OCI-LY3 (cell line): Measurements from ENCODE around the gene TET2.

Experiments
- H2AFZ ChIP-seq: fragments of 200-600, 300-600 bp; shearing (Covaris generic); 2 replicates; pipeline ENCODE4 v1.6.0; 2014; ENCODE audit warnings: antibody characterized with exemption, low read depth, low read length
- H3K27ac ChIP-seq: fragments of 200-600, 300-600 bp; sonication (generic); 2 replicates; pipeline ENCODE4 v1.5.1; 2014; ENCODE audit warnings: mild to moderate bottlenecking, low read length, moderate library complexity, mixed read lengths
- H3K27me3 ChIP-seq: fragments of 200-600, 300-600 bp; sonication (generic); 2 replicates; pipeline ENCODE4 v1.6.1; 2014; ENCODE audit warnings: low read depth, low read length, mixed read lengths
- H3K36me3 ChIP-seq: fragments of 200-600, 300-600 bp; sonication (generic); replicated peaks from 2 replicates; pipeline ENCODE3; 2014; ENCODE audit warnings: low read depth, low read length, mixed read lengths
- H3K4me1 ChIP-seq: fragments of 300-600, 200-600 bp; sonication (generic); 2 replicates; pipeline ENCODE4 v1.6.1; 2014; ENCODE audit warnings: low read length, mixed read lengths
- H3K4me2 ChIP-seq: fragments of 200-600, 300-600 bp; sonication (generic); 2 replicates; pipeline ENCODE4 v1.6.1; 2014; ENCODE audit warnings: low read length, mixed read lengths
- H3K4me3 ChIP-seq: fragments of 300-600, 200-600 bp; sonication (generic); 2 replicates; pipeline ENCODE4 v1.5.1; 2014; ENCODE audit warnings: antibody characterized with exemption, mild to moderate bottlenecking, low read length, moderate library complexity
- H3K79me2 ChIP-seq: fragments of 300-600, 200-600 bp; shearing (Covaris generic); 2 replicates; pipeline ENCODE4 v1.6.1; 2014; ENCODE audit warnings: mild to moderate bottlenecking, low read length, mixed read lengths
- H3K9ac ChIP-seq: fragments of 300-600, 200-600 bp; shearing (Covaris generic); 2 replicates; pipeline ENCODE4 v1.6.0; 2014; ENCODE audit warnings: mild to moderate bottlenecking, low read length, moderate library complexity
- H3K9me3 ChIP-seq: fragments of 200-600, 300-600 bp; shearing (Covaris generic); 2 replicates; pipeline ENCODE4 v1.6.1; 2014; ENCODE audit warnings: low read length, mixed read lengths; ENCODE audit not compliant: insufficient read depth
- H4K20me1 ChIP-seq: fragments of 200-600, 300-600 bp; sonication (generic); 2 replicates; pipeline ENCODE4 v1.6.1; 2016; ENCODE audit warnings: low read length, mixed read lengths; ENCODE audit not compliant: insufficient read depth
- CTCF ChIP-seq: fragments of 200-600, 300-600 bp; sonication (generic); IDR thresholded peaks from 2 replicates; pipeline ENCODE4 v1.5.1; 2014; ENCODE audit warnings: antibody characterized with exemption, low read length, low read depth
- EZH2phosphoT487 ChIP-seq: fragments of 200-600 bp; shearing (Covaris generic); IDR thresholded peaks from 2 replicates; pipeline ENCODE4 v1.6.1; 2018; ENCODE audit warnings: antibody characterized with exemption, mixed run types, low read depth

The TET2 gene

GRCh38 chr4:105194328-105195231 is 47.9 kb downstream of the TET2 start:
- Histone ChIP-seq H3K27me3 (no peaks in the 10 kb centered on the region), H3K9ac (0 out of 2 replicates have a peak overlapping the region, but pooled peaks have one; percentile 15), H3K79me2 (peaks cover 25% of the 10 kb centered on the region), H3K4me3 (peak overlapping the region; percentile 15), H4K20me1 (peaks cover 16% of the 10 kb centered on the region; the same call in 1 of the 2 replicates), H2AFZ (no peak overlapping the region), H3K4me1 (peaks cover 68% of the 10 kb centered on the region), H3K9me3 (no peaks in the 10 kb centered on the region), H3K27ac (peak overlapping the region; percentile 68), H3K4me2 (peak overlapping the region; percentile 74), H3K36me3 (peaks cover 10% of the 10 kb centered on the region)
- no peak for TF ChIP-seq CTCF
- no peak for TF ChIP-seq EZH2phosphoT487

- Histone ChIP-seq H3K27me3 (no peaks in the 10 kb centered on the region), H3K4me1 (peaks cover 58% of the 10 kb centered on the region), H3K4me2 (peak overlapping the region; percentile 74), H3K79me2 (peaks cover 28% of the 10 kb centered on the region), H2AFZ (no peak overlapping the region), H3K4me3 (peak overlapping the region; percentile 57), H3K27ac (peak overlapping the region; percentile 28), H3K9ac (peak overlapping the region; percentile 16; the same call in 1 of the 2 replicates), H4K20me1 (peaks cover 6% of the 10 kb centered on the region; the same call in 1 of the 2 replicates), H3K36me3 (peaks cover 8% of the 10 kb centered on the region), H3K9me3 (no peaks in the 10 kb centered on the region)
- no peak for TF ChIP-seq EZH2phosphoT487
- TF ChIP-seq CTCF, result peak; percentile 46
These were observed 50.0 kb downstream of the TET2 start for GRCh38 chr4:105196523-105197145.

GRCh38 chr4:105197777-105198176 is 51.1 kb downstream of the TET2 start:
- Histone ChIP-seq H3K4me2 (no peak overlapping the region), H3K9me3 (no peaks in the 10 kb centered on the region), H3K9ac (no peak overlapping the region), H3K4me1 (peaks cover 47% of the 10 kb centered on the region), H3K4me3 (no peak overlapping the region), H2AFZ (no peak overlapping the region), H3K27me3 (no peaks in the 10 kb centered on the region), H3K27ac (no peak overlapping the region), H4K20me1 (peaks cover 6% of the 10 kb centered on the region; the same call in 1 of the 2 replicates), H3K79me2 (peaks cover 28% of the 10 kb centered on the region), H3K36me3 (peaks cover 8% of the 10 kb centered on the region)
- no peak for TF ChIP-seq EZH2phosphoT487

GRCh38 chr4:105198541-105198940 is 51.9 kb downstream of the TET2 start:
- H3K4me2 ChIP-seq, result no peak overlapping the region
- H3K4me3 ChIP-seq, result no peak overlapping the region
- no peaks in the 10 kb centered on the region for H3K9me3 ChIP-seq
- H3K36me3 ChIP-seq, result peaks cover 8% of the 10 kb centered on the region
- H3K9ac ChIP-seq, result no peak overlapping the region
- no peak overlapping the region for H3K27ac ChIP-seq
- H4K20me1 ChIP-seq, result peaks cover 4% of the 10 kb centered on the region; the same call in 1 of the 2 replicates
- TF ChIP-seq CTCF (no peak), EZH2phosphoT487 (no peak)
- H3K4me1 ChIP-seq, result peaks cover 39% of the 10 kb centered on the region
- peaks cover 23% of the 10 kb centered on the region for H3K79me2 ChIP-seq
- no peak overlapping the region for H2AFZ ChIP-seq
- no peaks in the 10 kb centered on the region for H3K27me3 ChIP-seq
